GM12875 (cell line): ENCODE data around the gene NELL1.

ENCODE experiments used
- H3K4me3 ChIP-seq: one replicate; pipeline ENCODE4 v1.5.1; 2011; ENCODE audit warnings: low read depth, low read length, control low read depth
- TF ChIP-seq, protein P1 (sequence below): IDR thresholded peaks from 2 replicates; pipeline ENCODE4 v1.5.1; 2011; ENCODE audit warnings: low read depth, mild to moderate bottlenecking, control low read depth, inconsistent platforms, low read length, moderate library complexity, borderline replicate concordance; ENCODE audit not compliant: insufficient read depth

The NELL1 gene

DNA sequence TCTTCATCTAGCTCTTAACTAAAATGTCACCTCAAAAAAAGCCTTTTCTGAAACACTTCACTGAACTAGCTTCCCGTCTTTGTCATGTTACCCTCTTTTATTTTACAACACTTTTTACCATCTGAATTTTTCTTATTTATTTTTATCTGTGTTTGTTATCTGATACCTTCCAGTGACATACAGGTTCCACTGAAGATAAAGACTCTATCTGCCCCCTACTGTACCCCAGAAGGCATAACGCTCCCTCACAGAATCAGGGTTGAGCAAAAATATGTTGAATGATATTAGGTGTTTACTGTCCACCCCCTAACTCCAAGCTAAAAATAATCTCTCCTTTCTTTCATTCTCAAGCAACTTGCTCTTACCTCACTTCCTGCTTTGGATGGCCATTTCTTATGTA, 654.2 kb downstream of the NELL1 start:
- TF ChIP-seq, protein P1, sequence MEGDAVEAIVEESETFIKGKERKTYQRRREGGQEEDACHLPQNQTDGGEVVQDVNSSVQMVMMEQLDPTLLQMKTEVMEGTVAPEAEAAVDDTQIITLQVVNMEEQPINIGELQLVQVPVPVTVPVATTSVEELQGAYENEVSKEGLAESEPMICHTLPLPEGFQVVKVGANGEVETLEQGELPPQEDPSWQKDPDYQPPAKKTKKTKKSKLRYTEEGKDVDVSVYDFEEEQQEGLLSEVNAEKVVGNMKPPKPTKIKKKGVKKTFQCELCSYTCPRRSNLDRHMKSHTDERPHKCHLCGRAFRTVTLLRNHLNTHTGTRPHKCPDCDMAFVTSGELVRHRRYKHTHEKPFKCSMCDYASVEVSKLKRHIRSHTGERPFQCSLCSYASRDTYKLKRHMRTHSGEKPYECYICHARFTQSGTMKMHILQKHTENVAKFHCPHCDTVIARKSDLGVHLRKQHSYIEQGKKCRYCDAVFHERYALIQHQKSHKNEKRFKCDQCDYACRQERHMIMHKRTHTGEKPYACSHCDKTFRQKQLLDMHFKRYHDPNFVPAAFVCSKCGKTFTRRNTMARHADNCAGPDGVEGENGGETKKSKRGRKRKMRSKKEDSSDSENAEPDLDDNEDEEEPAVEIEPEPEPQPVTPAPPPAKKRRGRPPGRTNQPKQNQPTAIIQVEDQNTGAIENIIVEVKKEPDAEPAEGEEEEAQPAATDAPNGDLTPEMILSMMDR = no peak
- no peak overlapping the region for H3K4me3 ChIP-seq

DNA sequence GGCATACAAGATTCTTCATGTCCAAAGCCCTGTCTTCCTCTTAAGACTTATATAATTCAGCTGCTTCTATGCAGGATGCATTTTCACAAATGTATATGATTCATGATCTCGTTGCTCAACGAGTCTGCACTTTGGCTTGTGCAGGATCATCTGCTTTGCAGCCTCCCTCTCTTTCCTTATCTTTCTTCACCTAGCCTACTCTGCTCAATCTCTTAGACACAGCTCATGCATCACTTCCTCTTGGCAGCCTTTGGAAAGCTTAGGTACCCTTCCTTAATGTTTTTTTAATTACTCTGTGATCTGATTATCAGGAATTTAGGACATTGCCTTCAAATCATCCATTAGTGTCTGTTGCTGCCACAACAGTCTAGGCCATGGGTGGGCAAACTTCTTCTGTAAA, 673.8 kb downstream of the NELL1 start:
- H3K4me3 ChIP-seq = no peak overlapping the region
- TF ChIP-seq, protein P1 = no peak

DNA sequence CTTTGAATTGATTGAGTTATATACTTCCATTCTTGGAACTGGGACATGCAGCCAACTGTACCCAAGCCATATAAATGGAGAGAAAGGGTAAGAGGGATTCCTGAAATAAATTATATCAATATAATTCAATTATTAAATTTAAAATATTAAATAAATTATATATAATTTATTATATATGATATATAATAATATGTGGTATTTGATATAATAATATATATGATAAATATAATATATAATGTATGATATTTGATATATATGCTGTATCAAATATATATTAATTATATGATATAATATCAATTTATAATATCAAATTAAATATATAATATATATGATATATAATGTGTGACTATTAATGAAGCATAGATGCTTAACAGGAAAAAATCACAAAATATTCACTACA, 677.0 kb downstream of the NELL1 start:
- TF ChIP-seq, protein P1 = no peak
- H3K4me3 ChIP-seq = no peak overlapping the region

DNA sequence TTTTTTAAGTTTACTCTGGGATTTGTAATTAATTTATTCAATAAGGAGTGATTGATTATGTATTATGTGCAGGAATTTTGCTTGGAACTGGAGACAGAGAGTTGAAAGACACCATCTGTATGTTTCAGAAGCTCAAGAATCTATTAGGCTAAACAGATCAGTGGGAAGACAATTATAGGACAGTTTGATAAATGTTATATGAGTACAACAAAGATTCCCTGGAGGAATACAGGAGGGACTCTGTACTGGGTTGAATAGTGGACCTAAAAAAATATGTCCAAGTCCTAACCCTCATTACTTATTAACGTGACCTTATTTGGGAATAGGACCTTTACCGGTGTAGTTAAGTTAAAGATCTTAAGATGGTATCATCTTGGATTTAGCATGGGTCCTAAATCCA, 681.2 kb downstream of the NELL1 start:
- no peak overlapping the region for H3K4me3 ChIP-seq
- TF ChIP-seq, protein P1 = no peak

DNA sequence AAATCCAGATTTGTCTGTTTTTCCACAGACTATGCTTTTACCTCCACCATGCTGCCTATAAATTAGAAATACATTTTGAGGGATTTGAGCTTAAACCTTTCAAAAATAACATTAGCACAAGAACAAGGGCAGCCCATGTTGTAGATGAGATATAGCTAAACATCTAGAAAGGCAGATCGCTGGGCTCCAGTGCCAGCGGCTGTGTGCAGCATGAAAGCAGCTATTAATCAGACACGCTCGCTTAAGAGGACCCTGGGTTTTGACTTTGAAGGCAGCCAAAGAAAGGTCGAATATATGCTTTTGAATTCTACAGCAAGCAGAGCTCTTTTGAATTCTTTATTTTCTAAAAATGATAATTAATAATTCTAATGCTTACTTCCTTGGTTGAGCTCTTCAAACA, 684.0 kb downstream of the NELL1 start:
- H3K4me3 ChIP-seq = no peak overlapping the region
- TF ChIP-seq, protein P1 = no peak

DNA sequence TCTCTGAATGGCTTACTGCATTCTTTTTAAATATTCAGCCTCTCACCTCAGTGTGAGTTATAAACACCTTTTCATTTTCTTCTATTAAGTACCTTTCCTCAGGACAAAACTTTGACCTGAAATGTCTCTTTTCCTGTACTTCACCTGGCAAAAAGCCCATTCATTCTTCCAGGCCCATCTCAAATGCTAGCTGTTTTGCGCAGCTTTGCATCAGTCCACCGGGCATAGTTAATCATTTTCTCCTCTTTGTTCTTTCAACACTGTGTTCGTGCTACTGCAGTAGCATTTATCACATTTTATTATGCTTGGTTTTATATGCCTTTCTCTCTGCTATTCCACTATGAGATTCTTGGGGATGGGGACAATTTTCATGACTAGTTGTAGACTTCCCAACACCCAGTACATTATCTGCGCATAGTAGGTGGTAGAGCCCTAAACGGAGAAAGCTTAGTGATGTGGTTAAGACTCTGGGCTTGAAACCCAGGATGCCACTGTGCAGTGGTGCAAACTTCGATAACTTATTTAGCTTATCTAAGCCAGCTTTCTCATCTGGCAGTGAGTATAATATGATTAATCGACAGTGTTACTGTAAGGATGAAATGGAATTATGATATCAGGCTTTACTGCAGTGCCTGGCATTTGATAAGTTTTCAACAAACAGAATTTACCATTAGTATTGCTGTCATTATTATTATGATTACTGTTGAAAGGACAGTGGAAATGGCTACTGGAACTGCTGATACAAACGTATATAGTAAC, 695.7 kb downstream of the NELL1 start:
- TF ChIP-seq, protein P1 = no peak
- no peak overlapping the region for H3K4me3 ChIP-seq

DNA sequence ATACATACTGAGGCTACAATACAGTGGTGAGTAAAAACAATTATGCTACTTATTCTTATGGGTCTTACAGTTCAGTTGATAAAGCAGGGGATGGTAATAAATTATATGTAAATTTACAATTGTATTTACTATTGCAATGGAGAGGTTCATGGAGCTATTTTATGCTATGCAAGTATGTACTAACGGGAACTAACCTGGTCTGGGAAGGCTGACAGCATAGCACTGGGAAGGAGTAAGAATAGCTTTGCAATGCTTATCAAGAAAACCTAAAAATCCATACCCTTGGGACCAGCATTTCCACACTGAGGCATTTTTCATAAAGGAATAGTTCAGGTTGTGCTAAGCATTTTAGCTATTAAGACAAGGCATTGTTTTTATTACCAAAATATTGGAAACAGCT, 700.6 kb downstream of the NELL1 start:
- TF ChIP-seq, protein P1 = no peak

More for the DNA sequence above, 700.6 kb downstream of the NELL1 start:
- no peak overlapping the region for H3K4me3 ChIP-seq
